ENCODE data around the gene PDE8B.

Gene PDE8B, protein sequence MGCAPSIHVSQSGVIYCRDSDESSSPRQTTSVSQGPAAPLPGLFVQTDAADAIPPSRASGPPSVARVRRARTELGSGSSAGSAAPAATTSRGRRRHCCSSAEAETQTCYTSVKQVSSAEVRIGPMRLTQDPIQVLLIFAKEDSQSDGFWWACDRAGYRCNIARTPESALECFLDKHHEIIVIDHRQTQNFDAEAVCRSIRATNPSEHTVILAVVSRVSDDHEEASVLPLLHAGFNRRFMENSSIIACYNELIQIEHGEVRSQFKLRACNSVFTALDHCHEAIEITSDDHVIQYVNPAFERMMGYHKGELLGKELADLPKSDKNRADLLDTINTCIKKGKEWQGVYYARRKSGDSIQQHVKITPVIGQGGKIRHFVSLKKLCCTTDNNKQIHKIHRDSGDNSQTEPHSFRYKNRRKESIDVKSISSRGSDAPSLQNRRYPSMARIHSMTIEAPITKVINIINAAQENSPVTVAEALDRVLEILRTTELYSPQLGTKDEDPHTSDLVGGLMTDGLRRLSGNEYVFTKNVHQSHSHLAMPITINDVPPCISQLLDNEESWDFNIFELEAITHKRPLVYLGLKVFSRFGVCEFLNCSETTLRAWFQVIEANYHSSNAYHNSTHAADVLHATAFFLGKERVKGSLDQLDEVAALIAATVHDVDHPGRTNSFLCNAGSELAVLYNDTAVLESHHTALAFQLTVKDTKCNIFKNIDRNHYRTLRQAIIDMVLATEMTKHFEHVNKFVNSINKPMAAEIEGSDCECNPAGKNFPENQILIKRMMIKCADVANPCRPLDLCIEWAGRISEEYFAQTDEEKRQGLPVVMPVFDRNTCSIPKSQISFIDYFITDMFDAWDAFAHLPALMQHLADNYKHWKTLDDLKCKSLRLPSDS

DNA sequence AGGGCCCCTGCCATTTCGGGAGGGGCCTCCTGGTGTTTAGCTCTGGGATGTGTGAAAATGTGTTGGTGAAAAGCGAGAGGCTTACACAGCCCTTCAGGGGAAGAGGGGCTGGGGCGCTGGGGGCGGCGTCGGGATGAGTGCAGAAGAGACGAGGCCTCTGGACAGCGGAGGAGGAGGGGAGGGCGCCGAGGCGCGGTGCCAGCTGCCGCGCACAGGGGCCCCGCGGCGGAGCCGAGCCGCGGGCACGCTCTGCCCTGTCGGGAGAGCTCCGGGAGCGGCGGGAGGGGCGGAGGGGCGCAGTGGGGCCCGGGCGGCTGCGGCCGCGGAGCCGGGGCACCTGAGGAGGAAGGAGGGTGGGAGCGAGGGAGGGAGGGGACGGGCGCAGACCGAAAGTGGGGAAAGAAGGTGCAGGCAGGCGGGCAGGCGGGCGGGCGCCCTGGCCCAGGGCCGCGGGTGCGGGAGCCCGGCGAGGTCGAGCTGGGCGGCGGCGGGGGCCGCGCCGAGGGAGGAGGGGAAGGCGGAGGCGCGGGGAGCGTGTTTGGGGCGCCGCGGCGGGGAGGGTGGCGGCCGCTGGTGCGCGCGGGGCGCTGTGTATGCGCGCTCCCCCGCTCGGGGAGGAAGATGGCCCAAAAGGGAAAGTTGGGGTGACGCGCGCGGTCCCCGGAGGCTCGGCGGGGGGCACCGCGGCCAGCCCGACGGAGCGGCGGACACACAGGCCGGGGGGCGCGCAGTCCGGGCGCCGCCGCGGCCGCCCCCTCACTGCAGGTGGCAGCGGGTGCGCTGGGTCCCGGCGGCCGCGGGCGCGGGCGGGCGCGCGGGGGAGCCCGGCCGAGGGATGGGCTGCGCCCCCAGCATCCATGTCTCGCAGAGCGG is at the start of gene PDE8B:
PDE8B (plus strand) TSS at position 590 of the 873 bp plus-strand sequence; CDS start at position 836, 246 bp downstream.
- peak; percentile 60 for DNase-seq (ENCODE audit: low spot score)

DNA sequence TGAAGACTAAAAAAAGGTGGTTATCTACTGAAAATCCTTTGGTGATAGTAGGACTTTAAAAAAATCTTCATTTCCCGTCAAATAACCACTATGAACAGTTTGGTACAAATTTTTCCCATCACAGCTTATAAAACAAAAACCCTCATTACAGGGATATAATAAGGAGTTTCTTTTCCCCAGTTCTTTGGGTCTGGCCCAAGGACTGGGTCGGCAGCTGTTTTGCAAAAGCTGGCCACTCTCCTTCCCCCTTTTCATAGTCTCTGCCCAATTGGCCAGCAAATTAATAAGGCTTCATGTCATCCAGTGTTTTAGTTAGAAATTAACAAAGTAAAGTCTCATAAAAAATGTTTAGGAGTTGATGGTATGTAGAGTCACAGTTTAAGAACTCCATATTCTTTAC is 47.0 kb upstream of the PDE8B start:
- no peak for DNase-seq (ENCODE audit: low spot score)

DNA sequence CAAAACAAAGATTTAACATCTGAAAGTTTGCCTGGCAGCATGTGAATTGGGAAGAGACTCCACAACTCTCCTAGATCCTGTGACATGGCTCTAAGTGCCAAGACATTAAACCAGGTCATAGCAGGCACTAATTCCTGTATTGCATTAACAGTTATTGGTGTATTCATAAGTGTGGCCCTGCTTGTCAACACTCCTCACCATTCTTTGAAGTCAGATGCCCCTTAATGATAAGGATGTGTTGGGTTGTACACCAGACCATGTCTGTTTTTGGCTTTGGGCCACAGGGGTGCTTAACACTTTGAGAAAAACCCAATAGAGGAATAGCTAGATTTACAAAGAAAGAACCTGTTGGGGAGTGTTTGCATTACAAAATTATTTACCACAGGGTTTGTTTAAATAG is 43.4 kb upstream of the PDE8B start:
- no peak for DNase-seq (ENCODE audit: low spot score)

DNA sequence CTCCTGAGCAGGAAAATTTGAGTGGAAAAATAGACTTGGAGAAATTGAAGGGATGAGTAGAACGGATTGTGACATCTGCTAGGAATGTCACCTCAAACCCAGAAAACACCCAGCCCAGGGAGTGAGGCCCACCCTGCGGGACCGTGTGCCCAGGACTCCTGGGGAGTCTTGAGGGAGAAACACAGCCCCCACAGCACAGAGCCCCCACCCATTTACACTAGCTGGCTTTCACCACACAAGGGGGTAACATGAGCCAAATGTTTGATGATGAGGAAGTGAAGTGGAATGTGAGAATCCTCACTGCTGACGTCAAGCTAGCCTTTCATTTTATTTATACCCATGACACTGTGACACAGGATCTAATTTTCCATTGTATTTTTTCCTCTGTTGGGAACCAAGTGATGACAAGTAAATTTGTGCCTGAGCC is 42.8 kb upstream of the PDE8B start:
- no peak for DNase-seq (ENCODE audit: low spot score)

DNA sequence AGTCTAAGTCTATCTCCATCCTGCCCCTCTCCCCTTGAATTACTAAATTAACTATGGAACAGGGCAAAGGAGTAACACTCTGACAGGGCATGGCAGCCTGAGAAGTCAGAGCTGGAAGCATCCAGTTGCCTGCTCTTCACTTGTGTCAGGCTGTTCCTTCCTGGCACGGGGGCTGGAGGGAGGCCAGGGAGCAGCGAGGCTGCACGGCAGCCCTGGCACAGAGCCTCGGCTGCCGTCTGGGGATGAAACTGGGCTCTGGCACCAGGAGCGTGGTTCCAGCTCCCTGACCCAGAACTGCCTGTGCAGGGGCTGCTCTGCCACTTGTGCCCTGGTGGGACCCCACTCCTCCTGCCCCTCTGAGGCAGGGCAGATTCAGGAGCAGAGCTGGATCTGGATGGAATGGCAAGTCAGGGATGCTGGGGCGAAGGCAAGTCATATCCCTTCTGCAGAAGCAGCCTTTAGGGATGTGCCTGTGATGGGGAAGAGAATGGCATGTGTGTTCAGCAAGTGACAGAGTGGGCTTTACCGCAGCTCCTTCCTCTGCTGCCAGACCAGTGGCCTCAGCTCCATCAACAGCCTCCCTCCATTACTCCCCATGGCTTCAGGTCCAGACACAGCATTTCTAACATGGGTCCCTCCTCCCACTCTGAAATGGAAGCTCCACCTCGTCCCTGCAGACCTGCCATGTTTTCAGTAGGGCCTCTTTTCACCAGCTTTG is 42.2 kb upstream of the PDE8B start:
- DNase-seq (ENCODE audit: low spot score) = no peak

DNA sequence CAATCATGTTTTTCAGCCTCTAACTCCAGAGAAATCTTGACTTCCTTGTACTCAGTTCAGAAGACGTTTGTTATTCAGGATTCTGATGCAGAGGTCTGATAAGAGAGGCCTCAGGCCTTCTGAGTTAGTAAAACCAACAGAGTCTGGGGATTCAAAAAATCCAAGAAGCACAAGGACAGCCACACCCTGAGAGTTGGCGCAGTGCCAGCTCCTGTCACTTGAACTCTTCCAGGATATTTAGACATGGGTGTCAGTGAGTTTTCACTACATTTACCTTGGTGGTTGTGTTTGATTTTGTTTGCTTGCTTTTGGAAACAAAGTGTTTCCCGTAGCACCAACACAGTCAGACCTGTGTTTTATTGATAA is 41.6 kb upstream of the PDE8B start:
- DNase-seq (ENCODE audit: low spot score) = no peak

DNA sequence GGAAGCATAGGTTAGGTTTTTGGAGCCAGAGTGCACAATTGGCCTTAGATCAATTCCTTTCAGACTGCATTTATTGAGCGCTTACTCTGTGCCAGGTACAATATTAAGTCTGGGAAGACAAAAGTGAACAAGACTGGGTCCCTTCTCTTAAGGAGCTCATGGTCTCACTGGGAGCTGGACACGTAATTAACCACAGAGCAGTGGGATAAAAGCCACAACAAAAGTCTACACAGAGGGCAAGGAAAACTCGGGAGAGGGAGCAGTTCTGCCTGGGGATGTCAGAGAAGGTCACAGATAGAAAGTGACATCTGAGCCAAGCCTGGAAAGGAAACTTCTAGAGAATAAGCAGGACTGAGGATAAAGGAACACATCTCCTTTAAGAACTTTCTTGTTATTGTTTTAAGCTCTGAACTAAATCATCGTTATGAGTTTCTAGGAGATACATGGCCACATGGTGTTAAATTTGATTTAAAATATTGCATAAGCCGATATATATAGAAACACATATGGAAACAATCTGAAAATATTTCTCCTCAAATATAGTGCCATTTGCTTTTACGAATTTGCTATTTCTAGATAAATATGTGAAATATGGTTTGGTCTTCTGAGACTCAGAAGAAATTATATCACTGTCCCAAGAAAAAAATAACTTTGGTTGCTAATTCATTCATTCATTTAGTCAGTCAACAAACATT is 40.1 kb upstream of the PDE8B start:
- DNase-seq (ENCODE audit: low spot score) = no peak

DNA sequence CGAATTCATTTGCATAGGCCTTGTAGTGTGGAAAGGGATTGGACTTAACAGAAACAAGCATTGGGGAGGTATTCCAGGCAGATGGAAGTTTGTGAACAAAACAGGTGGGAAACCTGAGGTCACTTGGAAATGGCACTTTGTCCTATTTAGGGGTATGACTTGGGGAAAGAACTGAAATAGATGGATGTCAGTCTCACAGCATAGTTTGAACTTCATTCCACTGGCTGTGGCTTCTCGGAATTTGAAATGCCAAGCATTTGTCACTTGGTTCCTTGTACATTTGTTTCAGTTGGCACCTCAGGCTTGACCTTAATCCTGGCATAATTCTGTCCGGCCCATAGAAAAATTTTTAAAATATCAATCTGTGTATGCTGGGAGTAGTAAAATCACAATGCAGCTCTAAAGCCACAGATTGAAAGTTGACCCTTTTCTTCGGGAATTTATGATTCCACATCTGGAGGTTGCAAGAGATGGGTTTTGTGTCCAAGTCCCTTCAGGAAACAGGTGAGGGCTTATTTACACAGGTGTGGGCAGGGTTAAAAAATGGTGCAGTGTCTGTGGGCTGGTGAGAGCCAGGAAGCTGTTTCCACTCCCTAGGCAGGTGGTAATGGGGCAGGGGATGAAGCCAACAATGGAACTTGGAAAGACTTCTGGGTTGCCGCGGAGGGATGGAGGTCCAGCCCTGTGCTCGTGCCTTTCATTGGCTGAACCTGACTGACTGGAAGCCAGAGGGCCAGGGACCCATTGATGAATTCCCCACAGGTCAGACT is 39.2 kb upstream of the PDE8B start:
- DNase-seq (ENCODE audit: low spot score) = no peak

DNA sequence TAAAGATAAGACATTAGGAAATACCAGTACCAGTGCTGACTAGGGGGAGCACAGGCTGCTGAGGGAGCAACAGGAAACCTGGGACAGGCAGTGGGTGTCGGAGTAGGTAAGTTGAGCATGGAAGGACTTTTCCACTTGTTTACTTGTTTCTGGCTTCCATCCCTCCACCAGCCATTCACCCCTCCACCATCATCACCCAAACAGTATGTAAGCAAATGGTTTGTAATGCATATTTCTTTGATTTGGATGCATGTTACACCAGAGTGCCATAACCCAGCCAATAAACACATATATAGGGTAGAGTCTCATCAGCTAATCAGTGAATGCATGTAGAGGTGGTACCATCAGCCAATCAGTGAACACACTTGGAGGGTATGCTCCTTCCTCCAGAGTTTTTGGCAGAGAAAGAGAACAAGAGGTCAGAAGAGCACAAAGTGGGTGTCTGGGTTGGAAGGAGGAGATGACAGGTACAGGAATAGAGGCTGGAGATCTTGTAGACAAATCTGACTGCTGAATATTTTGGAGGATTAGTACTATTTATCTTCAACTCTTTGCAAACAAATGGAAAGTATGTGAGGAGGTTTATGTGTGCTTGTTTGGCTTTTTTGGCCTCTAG is 37.7 kb upstream of the PDE8B start:
- no peak for DNase-seq (ENCODE audit: low spot score)

DNA sequence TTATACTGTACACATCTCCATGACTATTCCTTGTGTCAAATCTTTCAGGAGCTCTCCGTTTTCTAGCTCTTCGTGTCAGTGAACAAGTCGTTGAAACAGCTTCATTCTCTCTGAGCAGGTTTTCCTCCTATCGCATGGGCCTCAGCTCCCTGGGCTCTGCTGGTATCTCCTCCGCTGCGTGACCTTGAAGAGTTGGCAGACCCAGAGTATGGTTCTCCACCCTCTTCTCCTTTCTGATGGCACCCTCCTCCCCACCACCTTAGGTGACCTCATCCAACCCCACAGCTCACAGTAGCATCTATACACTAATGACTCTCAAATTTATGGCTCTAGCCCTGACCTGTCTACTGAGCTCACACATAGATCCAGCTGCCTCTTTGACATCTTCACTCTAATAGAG is 36.0 kb upstream of the PDE8B start:
- DNase-seq (ENCODE audit: low spot score) = no peak

DNA sequence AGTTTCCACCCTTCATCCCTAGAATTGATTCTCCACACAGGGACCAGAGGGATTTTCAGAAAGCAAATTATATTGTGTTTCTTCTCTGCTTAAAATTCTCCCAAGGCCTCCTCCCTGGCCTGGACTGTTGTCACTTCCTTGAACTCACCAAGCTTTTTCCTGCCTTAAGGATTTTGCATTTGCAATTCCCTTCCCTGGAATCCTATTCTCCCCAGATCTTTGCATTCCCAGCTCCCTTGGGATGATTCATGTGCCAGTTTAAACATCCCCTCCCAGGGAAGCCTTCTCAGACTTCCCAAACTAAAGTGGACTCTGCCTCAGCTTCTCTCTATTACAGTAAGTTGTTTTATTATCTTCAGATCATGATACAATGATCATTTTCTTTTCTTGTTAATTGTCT is 35.2 kb upstream of the PDE8B start:
- no peak for DNase-seq (ENCODE audit: low spot score)

DNA sequence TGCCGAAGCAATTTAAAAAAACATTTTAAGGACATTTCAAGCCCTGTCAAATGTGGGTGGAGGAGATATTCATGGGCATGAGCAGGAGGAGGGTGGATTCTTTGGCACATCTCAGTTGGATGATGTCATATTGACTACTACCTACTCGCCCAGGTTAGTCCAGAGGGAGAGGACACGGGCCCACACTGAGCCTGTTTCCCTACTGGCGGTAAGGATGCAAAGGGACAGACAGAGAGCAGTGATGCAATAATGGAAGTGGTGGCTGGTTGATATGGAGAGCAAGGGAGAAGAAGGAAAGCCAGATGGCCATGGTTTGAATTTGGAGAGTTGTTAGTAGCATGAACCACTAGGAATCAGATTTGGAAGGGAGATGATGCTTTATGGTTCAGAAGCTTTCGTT is 34.1 kb upstream of the PDE8B start:
- no peak for DNase-seq (ENCODE audit: low spot score)

DNA sequence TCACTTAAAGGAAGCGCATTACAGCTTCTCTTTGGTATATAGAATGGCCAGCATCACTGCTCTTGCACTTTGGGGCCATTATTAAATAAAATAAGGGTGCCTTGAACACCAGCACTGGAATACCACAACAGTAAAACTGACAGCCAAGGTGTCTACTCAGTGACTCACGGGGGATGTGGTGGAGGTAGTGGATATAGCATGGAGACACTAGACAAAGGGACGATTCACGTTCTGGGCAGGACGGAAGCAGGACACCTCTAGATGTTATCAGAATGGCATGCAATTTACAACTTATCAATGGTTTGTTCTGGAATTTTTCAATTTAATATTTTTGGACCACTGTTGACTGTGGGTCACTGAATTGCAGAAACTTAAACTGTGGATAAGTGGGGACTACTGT is 32.9 kb upstream of the PDE8B start:
- DNase-seq (ENCODE audit: low spot score) = no peak

DNA sequence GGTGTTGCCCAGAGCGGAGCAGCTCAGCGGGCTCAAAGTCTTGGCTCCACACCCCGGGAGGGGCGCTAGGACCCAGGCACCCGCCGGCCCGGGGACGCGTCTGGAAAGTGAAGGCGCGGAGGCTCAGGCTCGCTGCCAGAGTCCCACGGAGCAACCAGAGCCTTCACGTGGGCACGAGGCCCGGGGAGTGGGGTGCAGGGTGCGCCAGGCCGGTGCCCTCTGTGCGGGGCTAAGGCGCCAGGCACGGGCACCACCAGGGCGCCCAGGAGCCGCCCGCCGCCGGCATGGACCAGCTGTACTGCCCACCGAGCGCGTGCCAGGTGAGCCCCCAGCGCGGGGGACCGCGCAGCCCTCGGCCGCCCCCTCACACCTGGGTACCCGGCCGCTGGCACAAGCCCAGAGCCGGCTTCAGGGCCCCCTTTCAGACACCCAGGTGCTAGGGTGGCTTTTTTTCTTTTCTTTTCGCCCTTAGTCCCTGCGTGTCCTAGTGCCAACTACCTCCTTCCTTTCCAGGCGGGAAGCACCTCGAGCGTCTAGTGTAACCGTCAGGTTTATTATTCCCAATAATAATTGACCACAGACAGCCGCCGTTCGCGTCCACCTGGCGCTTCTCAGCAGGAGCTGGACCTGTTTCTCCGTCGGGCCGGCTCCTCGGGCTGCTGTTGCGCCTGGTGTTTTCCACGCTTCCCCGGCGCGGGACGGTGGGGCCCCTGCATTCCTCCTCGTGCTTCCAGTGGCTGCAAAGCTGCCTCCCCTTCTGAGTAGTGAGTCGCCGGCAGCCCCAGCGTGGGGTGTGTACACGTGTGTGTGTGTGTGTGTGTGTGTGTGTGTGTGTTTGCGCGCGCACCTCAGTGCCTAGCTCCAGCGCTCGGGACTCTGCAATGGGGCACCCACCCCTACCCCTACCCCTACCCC is 30.1 kb upstream of the PDE8B start:
- DNase-seq (ENCODE audit: low spot score) = peak; percentile 54

DNA sequence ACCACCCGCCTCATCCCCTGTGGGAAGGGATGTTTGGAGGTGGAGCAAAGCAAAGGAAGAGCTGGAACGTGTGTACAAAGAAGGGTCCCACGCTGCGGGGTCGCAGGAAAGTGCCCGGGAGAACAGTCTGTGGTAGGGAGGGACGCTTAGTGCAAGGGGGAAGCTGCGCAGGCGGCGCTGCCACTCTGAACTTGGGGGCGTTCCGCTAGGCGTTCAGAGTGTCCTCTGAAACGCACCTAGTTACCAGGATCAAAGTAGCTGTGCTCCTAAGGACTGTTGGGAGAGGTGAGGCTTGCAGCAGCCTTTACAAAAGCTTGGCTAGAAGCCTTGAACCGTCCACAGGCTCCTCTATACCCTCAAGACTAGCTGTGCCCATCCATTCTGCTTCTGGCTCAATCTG is 29.3 kb upstream of the PDE8B start:
- no peak for DNase-seq (ENCODE audit: low spot score)

DNA sequence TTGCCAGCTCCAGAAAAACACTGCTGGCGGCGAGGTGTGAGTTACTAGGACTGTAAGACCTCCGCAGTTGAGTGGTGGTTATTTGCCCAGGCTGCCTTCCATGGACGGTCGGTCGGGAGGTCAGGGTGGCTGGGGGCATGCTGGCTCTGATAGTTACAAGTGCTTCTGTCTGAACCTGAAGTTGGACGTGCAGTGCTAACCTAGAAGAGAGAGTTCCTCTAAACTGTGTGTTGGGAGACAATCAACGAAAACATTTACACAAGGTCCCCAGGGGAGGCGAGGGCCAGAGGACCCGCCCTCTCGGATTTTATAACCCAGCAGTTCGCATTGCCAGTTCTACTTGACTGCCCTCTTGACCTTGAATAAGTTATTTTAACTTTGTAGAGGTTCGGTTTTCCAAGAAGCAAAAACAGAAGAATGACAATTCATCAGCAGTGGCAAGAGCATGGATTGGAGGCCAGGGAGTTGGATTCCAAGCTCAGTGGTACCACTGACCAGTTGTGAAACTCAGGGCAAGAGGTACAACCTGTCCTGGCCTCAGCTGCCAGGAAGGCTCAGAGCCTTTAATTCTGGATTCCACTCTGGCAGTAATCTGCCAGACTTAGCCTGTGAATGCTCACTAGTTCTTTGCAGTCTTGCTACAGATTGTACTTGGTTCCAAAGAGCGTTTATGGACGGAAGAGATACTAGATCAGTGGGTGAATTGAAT is 28.7 kb upstream of the PDE8B start:
- no peak for DNase-seq (ENCODE audit: low spot score)

DNA sequence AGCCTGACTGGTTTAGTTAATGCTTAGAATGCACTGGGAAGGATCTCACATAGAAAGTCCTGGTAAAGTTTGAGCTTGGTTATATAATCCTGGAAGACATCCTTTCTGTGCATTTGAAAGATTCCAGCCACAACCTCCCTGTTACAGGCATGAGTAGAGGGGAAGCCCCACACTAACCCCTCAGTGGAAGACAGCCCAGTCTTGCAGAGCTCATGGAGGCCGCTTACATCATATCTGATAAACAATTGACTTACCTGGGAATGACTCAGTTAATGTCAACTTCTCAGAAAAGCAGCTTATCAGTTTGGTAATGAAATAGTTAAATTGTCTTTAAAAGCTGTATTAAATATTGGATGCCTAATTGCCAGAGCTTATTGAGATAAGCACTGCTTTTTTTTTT is 28.1 kb upstream of the PDE8B start:
- no peak for DNase-seq (ENCODE audit: low spot score)
